Kidney (tissue), 14 donors: ENCODE results near the gene VPS16. TPM values are rescaled to one million over a fixed set of nuclear protein-coding genes. Genes with fewer than 3 reads are reported as not detected.

ENCODE experiments used
- DNase-seq, 5 donors: peaks; one replicate each; pipeline ENCODE4 v3.0.0-alpha.2; 2013 to 2020
- FAIRE-seq: peaks from 2 replicates; lab custom pipeline; 2012; peaks lifted over from hg19 to GRCh38; lab: Jason Lieb, UNC
- H3K27ac ChIP-seq, 2 donors: one replicate each; pipeline ENCODE4 v1.7.0; 2013; ENCODE audit warnings: low read depth in 2 of 2, low read length in 2 of 2, inconsistent platforms in 1 of 2
- H3K27me3 ChIP-seq: one replicate; pipeline ENCODE4 v1.7.1; 2013; ENCODE audit warnings: low read length, inconsistent platforms; ENCODE audit not compliant: control insufficient read depth, insufficient read depth
- H3K36me3 ChIP-seq, 3 donors: one replicate each; pipeline versions ENCODE4 v1.7.0 to v1.7.1; 2013; ENCODE audit warnings: low read length in 3 of 3, control low read depth in 1 of 3, inconsistent platforms in 1 of 3; ENCODE audit not compliant: insufficient read depth in 3 of 3, control insufficient read depth in 2 of 3
- H3K4me1 ChIP-seq, 3 donors: one replicate each; pipeline versions ENCODE4 v1.7.0 to v1.7.1; 2013; ENCODE audit warnings: low read length in 3 of 3, inconsistent platforms in 1 of 3, low read depth in 1 of 3; ENCODE audit not compliant: control insufficient read depth in 2 of 3, insufficient read depth in 2 of 3
- H3K4me3 ChIP-seq, 3 donors: one replicate each; pipeline versions ENCODE4 v1.7.0 to v1.8.1; 2013; ENCODE audit warnings: low read length in 3 of 3, control low read depth in 1 of 3, inconsistent platforms in 1 of 3
- H3K9ac ChIP-seq, 3 donors: one replicate each; pipeline versions ENCODE4 v1.7.0 to v1.7.1; 2013; ENCODE audit warnings: low read length in 3 of 3, control low read depth in 1 of 3, inconsistent platforms in 1 of 3
- H3K9me3 ChIP-seq, 3 donors: one replicate each; pipeline versions ENCODE4 v1.7.0 to v1.7.1; 2013; ENCODE audit warnings: low read length in 3 of 3, control low read depth in 1 of 3, inconsistent platforms in 1 of 3; ENCODE audit not compliant: control insufficient read depth in 2 of 3, insufficient read depth in 1 of 3
- intact Hi-C: fragments of 100-400 bp; cut with DNase I; formaldehyde crosslinking; loops from one replicate; pipeline ENCODE4 v1.11.1; 2022
- polyA plus RNA-seq: library from polyadenylated mRNA; stranded (reverse); fragments of 350-450 nt; fragmentation: Illumina TruSeq; extraction: RNeasy Lipid Tissue Mini Kit (QIAGEN cat#74804); gene quantifications from one replicate; pipeline ENCODE4 v1.2.3, GENCODE V29; 2014; ENCODE audit warnings: low read depth, low replicate concordance; ENCODE audit not compliant: insufficient read depth
- total RNA-seq: library from RNA; stranded (reverse); fragmentation: NEBNext Ultra II Directional; extraction: Animal tissue kit (Norgen Biotek cat#: 25700); gene quantifications from one replicate; pipeline ENCODE4 v1.2.1, GENCODE V29; 2021
- TF ChIP-seq, protein P1 (sequence below): IDR thresholded peaks from 3 replicates; pipeline ENCODE4 v1.5.1; 2012; ENCODE audit warnings: mild to moderate bottlenecking, moderate library complexity, borderline replicate concordance; ENCODE audit not compliant: insufficient read depth; ENCODE audit errors: extremely low read depth
- donor health status: control.
- donor health status: control.
- donor health status: control.
- donor health status: control.
- donor health status: control.
- donor health status: DM: yes; HTN: yes; CAD: no.
- donor health status: Normal renal cell carcinoma (clear cell type).

Gene VPS16
- total and polyA plus RNA-seq, 2 donors from 2014 or later: 38.6 to 38.8 TPM

DNA sequence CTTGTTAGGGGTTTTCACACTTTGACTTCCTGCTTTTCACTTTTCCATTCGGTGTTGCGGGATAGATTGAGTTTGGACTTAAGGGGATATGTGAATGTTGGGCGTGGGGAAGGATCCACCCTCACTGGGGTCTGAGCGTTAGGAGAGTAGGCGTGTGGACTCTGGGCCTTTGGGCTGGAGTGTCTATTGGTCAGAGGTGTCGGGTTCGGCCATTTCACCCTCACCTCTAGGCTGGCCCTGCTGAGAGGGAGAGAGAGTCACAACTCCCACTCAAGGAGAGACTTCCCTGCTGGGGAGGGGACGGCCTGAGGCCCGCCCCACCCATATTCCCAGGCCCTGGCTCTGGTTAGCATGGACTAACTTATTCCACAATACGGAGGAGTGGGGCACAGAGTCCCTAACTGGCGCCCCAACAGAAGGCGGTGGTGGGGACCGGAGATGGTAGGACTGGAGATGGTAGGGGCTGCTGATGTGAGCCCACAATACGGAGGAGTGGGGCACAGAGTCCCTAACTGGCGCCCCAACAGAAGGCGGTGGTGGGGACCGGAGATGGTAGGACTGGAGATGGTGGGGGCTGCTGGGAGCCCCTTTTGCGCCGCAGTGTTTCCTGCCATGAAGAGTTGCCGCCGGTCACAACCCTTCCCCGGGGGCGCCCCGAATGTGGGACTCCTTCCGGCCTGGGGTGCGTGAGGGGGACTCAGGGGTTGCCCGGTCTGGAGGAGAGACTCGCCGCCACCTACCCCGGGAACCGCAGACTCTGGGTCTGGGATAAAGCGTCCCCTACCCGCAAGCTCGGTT, 31.3 kb downstream of the VPS16 start:
- peak in 1 of 5 donors; percentile 82 for DNase-seq

DNA sequence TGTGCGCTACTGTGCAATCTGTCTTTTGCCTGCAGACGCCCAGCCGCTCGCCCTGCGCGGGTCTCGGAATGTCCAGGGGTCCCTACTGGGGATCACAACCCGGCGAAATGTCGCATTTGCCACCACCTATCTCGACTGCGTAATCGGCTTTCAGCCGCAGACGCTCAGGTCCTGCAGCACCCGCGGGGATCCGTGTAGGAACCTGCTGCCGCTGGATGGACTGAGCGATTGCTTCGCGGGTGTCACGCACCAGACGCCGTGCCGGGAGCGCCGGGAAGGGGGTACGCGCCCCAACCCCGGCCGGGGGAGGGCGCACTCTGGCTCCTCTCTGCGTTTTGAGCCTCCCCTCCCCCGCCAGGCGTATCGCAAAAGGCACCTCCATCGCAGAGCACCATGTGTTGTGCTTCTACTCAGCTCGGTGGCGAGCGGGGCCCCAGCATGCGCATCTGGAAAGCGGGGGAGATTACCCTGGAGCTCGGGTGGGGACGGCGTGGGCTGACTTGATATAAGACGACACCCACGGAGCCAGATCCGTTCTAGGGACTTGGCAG, 32.0 kb downstream of the VPS16 start:
- DNase-seq (peak; percentile 44 to 89 (median 64)), FAIRE-seq (no peak)
- H3K4me3 ChIP-seq: peak overlapping the region; percentile 58 to 86 (median 85)
- intact Hi-C loops: no loop called here
- H3K9ac ChIP-seq: peak overlapping the region; percentile 20 to 75 (median 42)
- TF ChIP-seq, protein P1, sequence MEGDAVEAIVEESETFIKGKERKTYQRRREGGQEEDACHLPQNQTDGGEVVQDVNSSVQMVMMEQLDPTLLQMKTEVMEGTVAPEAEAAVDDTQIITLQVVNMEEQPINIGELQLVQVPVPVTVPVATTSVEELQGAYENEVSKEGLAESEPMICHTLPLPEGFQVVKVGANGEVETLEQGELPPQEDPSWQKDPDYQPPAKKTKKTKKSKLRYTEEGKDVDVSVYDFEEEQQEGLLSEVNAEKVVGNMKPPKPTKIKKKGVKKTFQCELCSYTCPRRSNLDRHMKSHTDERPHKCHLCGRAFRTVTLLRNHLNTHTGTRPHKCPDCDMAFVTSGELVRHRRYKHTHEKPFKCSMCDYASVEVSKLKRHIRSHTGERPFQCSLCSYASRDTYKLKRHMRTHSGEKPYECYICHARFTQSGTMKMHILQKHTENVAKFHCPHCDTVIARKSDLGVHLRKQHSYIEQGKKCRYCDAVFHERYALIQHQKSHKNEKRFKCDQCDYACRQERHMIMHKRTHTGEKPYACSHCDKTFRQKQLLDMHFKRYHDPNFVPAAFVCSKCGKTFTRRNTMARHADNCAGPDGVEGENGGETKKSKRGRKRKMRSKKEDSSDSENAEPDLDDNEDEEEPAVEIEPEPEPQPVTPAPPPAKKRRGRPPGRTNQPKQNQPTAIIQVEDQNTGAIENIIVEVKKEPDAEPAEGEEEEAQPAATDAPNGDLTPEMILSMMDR: peak; percentile 1
- H3K9me3 ChIP-seq: no peaks in the 10 kb centered on the region
- H3K27ac ChIP-seq: no peak overlapping the region
- no peaks in the 10 kb centered on the region for H3K36me3 ChIP-seq
- H3K27me3 ChIP-seq: peaks cover 7% of the 10 kb centered on the region
- peaks cover 4 to 25% (median 8%) of the 10 kb centered on the region in 3 donors for H3K4me1 ChIP-seq

More for the DNA sequence above, 31.3 kb downstream of the VPS16 start:
- H3K27me3 ChIP-seq: peaks cover 7% of the 10 kb centered on the region
- intact Hi-C loops: no loop called here
- peaks cover 4 to 25% (median 8%) of the 10 kb centered on the region in 3 donors for H3K4me1 ChIP-seq
- no peak overlapping the region for H3K27ac ChIP-seq
- H3K36me3 ChIP-seq: no peaks in the 10 kb centered on the region
- H3K9ac ChIP-seq: peak overlapping the region in 1 of 3 donors; percentile 75
- TF ChIP-seq, protein P1: no peak
- H3K4me3 ChIP-seq: peak overlapping the region in 2 of 3 donors; percentile 85 to 86
- no peak for FAIRE-seq
- H3K9me3 ChIP-seq: no peaks in the 10 kb centered on the region

DNA sequence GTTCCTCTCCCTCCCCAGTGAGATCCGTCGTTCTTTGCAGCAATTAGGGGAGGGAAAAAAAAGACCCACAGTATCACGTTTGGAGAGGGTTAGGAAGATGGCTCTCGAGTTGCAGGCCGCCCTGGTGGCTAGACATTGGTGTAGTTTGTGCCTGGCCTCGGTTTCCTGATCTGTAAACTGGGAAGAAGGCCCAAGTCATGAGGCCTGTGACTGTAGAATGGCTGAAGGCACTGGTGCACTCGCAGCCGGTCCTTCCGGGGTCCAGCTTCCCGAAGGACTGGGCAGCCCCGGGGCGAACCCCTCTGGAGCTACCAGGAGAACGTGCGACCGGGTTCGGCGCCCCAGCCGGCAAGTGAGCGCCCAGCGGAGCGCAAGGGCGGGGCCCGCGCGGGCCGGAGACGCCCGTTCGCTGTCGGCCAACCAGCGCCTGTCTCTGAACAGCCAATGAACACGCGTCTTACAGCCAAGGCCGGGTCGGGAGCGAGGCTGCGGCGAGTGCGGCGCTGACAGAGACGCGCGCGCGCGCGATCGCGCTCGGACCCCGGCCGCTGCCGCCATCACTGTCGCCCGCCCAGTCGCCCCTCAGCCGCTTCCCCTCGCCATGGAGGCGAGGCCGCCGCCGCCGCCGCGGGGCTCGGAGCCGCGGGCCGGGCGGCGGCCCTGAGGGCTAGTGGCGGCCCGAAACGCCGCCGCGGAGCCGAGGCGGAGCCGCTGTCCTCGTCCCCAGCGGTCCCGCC, 32.6 kb downstream of the VPS16 start, which contains the start of gene PTPRA:
PTPRA (plus strand) TSS at position 472 of the 737 bp plus-strand sequence. CDS start 90,797 bp downstream, outside the sequence.
- Histone ChIP-seq H3K4me3 (peak within 1 kb of the TSS; percentile 74 to 86 (median 85)), H3K9ac (peak within 1 kb of the TSS; percentile 20 to 75 (median 42)), H3K27ac (peak within 1 kb of the TSS in 1 of 2 donors; percentile 51), H3K36me3 (no peaks in the 10 kb centered on the region), H3K27me3 (peaks cover 7% of the 10 kb centered on the region), H3K9me3 (no peaks in the 10 kb centered on the region), H3K4me1 (peaks cover 4 to 25% (median 8%) of the 10 kb centered on the region in 3 donors)
- FAIRE-seq (no peak), DNase-seq (peak; percentile 93 to 97 (median 96))
- intact Hi-C loops: no loop called here
- TF ChIP-seq, protein P1: no peak
